Activated gamma-delta T cell treated with Interleukin-2 at 50 U/mL for 16 hours (primary cell): ENCODE measurements around the gene PTMA.
"Not testable (repeated sequence)": the region's sequence is repeated elsewhere in the genome, so short reads cannot be mapped to it uniquely, and the experiment has no call there.

ENCODE experiments used
- DNase-seq: peaks from one replicate; pipeline ENCODE4 v3.0.0-alpha.2; 2020

PTMA gene

GRCh38 chr2:231717281-231718171 is 9.2 kb downstream of the PTMA start:
- DNase-seq, result no peak

- DNase-seq, result no peak
Measured at GRCh38 chr2:231718799-231719198, 10.5 kb downstream of the PTMA start.

GRCh38 chr2:231720292-231720986 is 12.1 kb downstream of the PTMA start:
- DNase-seq, result no peak

- no peak for DNase-seq
Measured at GRCh38 chr2:231720987-231721966, 13.0 kb downstream of the PTMA start.

- DNase-seq, result no peak
Measured at GRCh38 chr2:231722721-231723307, 14.5 kb downstream of the PTMA start.

GRCh38 chr2:231725476-231725875 is 17.2 kb downstream of the PTMA start:
- DNase-seq, result no peak

GRCh38 chr2:231726276-231726675 is 18.0 kb downstream of the PTMA start:
- no peak for DNase-seq

- no peak for DNase-seq
Measured at GRCh38 chr2:231727621-231728020, 19.3 kb downstream of the PTMA start.

GRCh38 chr2:231732604-231733003 is 24.3 kb downstream of the PTMA start:
- DNase-seq, result no peak

- DNase-seq, result no peak
Measured at GRCh38 chr2:231737761-231738160, 29.4 kb downstream of the PTMA start.

- no peak for DNase-seq
Measured at GRCh38 chr2:231743376-231744116, 35.2 kb downstream of the PTMA start.

GRCh38 chr2:231745303-231746038 is 37.1 kb downstream of the PTMA start:
- no peak for DNase-seq

GRCh38 chr2:231748153-231748896 is 40.0 kb downstream of the PTMA start:
- not testable (repeated sequence) for DNase-seq

- not testable (repeated sequence) for DNase-seq
Measured at GRCh38 chr2:231749016-231749415, 40.7 kb downstream of the PTMA start.

GRCh38 chr2:231751042-231751815 is 42.9 kb downstream of the PTMA start:
- no peak for DNase-seq

- no peak for DNase-seq
Measured at GRCh38 chr2:231752061-231752460, 43.7 kb downstream of the PTMA start.

- no peak for DNase-seq
Measured at GRCh38 chr2:231761735-231762134, 53.4 kb downstream of the PTMA start.
